K562 (cell line): Measurements from ENCODE around the gene PTTG1IP. TPM values are rescaled to one million over a fixed set of nuclear protein-coding genes. Genes with fewer than 3 reads are reported as not detected.

ENCODE experiments used
- ATAC-seq: fragments of 200-7000 bp; cut with Tn5 transposase; 3 replicates; pipeline ENCODE4 v1.9.1; 2020; ENCODE audit warnings: moderate library complexity
- BruUV-seq: library from RNA; stranded (reverse); fragments of 400-500 nt; replicated peaks from 2 replicates; lab custom pipeline; 2021; lab: Mats Ljungman, UMichigan
- CTCF ChIA-PET: fragments of 300-600 bp; formaldehyde crosslinking; extraction: SDS; loops from one replicate; lab custom pipeline; 2021; ENCODE audit warnings: low intra/inter-chr PET ratio; lab: Yijun Ruan, JAX
- POLR2A ChIA-PET: fragments of 300-600, 350-650 bp; sonication (Branson Sonifier 250); formaldehyde crosslinking; extraction: SDS; loops from one replicate; lab custom pipeline; 2021; ENCODE audit warnings: antibody characterized with exemption, inconsistent platforms; lab: Yijun Ruan, JAX
- DNase-seq, 4 experiments: peaks; one replicate each; pipeline versions ENCODE4 v3.0.0 to v3.0.0-alpha.2; 2011 to 2018; ENCODE audit warnings: low spot score in 3 of 4, mixed read lengths in 3 of 4; ENCODE audit errors: extremely low read depth in 1 of 4
- FAIRE-seq: peaks from 2 replicates; lab custom pipeline; 2011; peaks lifted over from hg19 to GRCh38; lab: Jason Lieb, UNC
- H2AFZ ChIP-seq: 2 replicates; pipeline ENCODE4 v1.6.0; 2011; ENCODE audit warnings: low read depth, low read length, control low read depth, inconsistent platforms
- H3K27ac ChIP-seq: fragments of 200-600 bp; 3 replicates; pipeline ENCODE4 v1.8.0; 2011; ENCODE audit warnings: low read depth, mild to moderate bottlenecking, control low read depth, inconsistent platforms, low read length, moderate library complexity, mixed read lengths; ENCODE audit errors: extremely low read depth
- H3K27me3 ChIP-seq, 2 experiments: fragments of 300-600 bp in 1 of 2; 2 replicates in 1 of 2; 3 replicates in 1 of 2; pipeline versions ENCODE4 v1.6.0 to v1.8.0; 2011; ENCODE audit warnings: inconsistent platforms in 2 of 2, low read length in 2 of 2, mild to moderate bottlenecking in 1 of 2, mixed read lengths in 1 of 2, moderate library complexity in 1 of 2; ENCODE audit not compliant: control insufficient read depth in 2 of 2, insufficient read depth in 2 of 2
- H3K36me3 ChIP-seq: fragments of 300-600 bp; 3 replicates; pipeline ENCODE4 v1.8.0; 2011; ENCODE audit warnings: mild to moderate bottlenecking, low read length, inconsistent platforms; ENCODE audit not compliant: control insufficient read depth, insufficient read depth
- H3K4me1 ChIP-seq, 2 experiments: fragments of 200-600 bp in 1 of 2; replicated peaks in 1 of 2; 2 replicates in 1 of 2; 3 replicates in 1 of 2; pipeline versions ENCODE4 v1.5.1 to v1.8.0; 2011; ENCODE audit warnings: inconsistent platforms in 2 of 2, low read length in 2 of 2, mild to moderate bottlenecking in 1 of 2, mixed read lengths in 1 of 2, moderate library complexity in 1 of 2; ENCODE audit not compliant: control insufficient read depth in 2 of 2, insufficient read depth in 2 of 2
- H3K4me2 ChIP-seq: 2 replicates; pipeline ENCODE4 v1.6.1; 2011; ENCODE audit warnings: low read length, control low read depth, inconsistent platforms, mixed read lengths; ENCODE audit not compliant: insufficient read depth
- H3K4me3 ChIP-seq: fragments of 200-600 bp; sonication (generic), shearing (Covaris generic); 2 replicates; pipeline ENCODE4 v1.5.1; 2016; ENCODE audit warnings: control low read depth, inconsistent platforms
- H3K79me2 ChIP-seq: fragments of 200-600 bp; 3 replicates; pipeline ENCODE4 v1.8.0; 2011; ENCODE audit warnings: low read length, inconsistent platforms; ENCODE audit not compliant: control insufficient read depth, insufficient read depth
- H3K9ac ChIP-seq, 2 experiments: 2 replicates each; pipeline versions ENCODE4 v1.6.0 to v1.6.1; 2011; ENCODE audit warnings: low read depth in 2 of 2, low read length in 2 of 2, control low read depth in 1 of 2, inconsistent platforms in 1 of 2, mild to moderate bottlenecking in 1 of 2, mixed read lengths in 1 of 2; ENCODE audit not compliant: insufficient read depth in 1 of 2
- H3K9me1 ChIP-seq: one replicate; pipeline ENCODE4 v1.6.0; 2011; ENCODE audit warnings: inconsistent platforms, mild to moderate bottlenecking, low read length, moderate library complexity; ENCODE audit not compliant: control insufficient read depth, insufficient read depth
- H3K9me3 ChIP-seq: replicated peaks from 2 replicates; pipeline ENCODE4 v1.5.1; 2011; ENCODE audit warnings: low read depth, low read length, inconsistent platforms; ENCODE audit not compliant: control insufficient read depth, insufficient read depth
- H4K20me1 ChIP-seq: replicated peaks from 2 replicates; pipeline ENCODE4 v1.6.1; 2011; ENCODE audit warnings: low read length, inconsistent platforms, mixed read lengths; ENCODE audit not compliant: control insufficient read depth, insufficient read depth
- BHLHE40 ChIP-seq: IDR thresholded peaks from 2 replicates; pipeline ENCODE4 v1.6.1; 2011; ENCODE audit warnings: low read length, improper control_type of control experiment
- CBX3 ChIP-seq, 2 experiments: IDR thresholded peaks; 1 replicate in 1 of 2; 2 replicates in 1 of 2; pipeline ENCODE4 v1.6.1; 2012; ENCODE audit warnings: inconsistent platforms in 2 of 2, low read length in 2 of 2, borderline replicate concordance in 1 of 2, control low read depth in 1 of 2
- CGGBP1 ChIP-seq: fragments of 250-450 bp; sonication (Bioruptor Pico); IDR thresholded peaks from 2 replicates; pipeline ENCODE4 v1.9.0; 2021; ENCODE audit warnings: mild to moderate bottlenecking
- DACH1 ChIP-seq: fragments of 450-650 bp; IDR thresholded peaks from 2 replicates; pipeline ENCODE4 v1.6.1; 2018; ENCODE audit not compliant: partially characterized antibody
- FIP1L1 ChIP-seq: fragments of 200-400 bp; formaldehyde crosslinking; IDR thresholded peaks from 2 replicates; pipeline ENCODE4 v1.6.1; 2018; ENCODE audit warnings: mild to moderate bottlenecking, low read depth, low read length; ENCODE audit not compliant: poor library complexity, severe bottlenecking
- FOXJ2 ChIP-seq: fragments of 200-800 bp; sonication (Bioruptor generic); IDR thresholded peaks from 2 replicates; pipeline ENCODE4 v1.6.1; 2016; ENCODE audit warnings: missing genetic modification characterization, missing compliant biosample characterization
- MYC ChIP-seq, 2 experiments: fragments of 250-450 bp in 1 of 2; sonication (Bioruptor Pico) in 1 of 2; IDR thresholded peaks; 2 replicates each; pipeline versions ENCODE4 v1.5.1 to v1.6.1; 2012 to 2021; ENCODE audit warnings: low read depth in 2 of 2, borderline replicate concordance in 1 of 2, improper control_type of control experiment in 1 of 2, low read length in 1 of 2, mild to moderate bottlenecking in 1 of 2, moderate library complexity in 1 of 2
- NRF1 ChIP-seq, 2 experiments: fragments of 450-650 bp; IDR thresholded peaks in 1 of 2; conservative IDR thresholded peaks in 1 of 2; 2 replicates each; pipeline ENCODE4 v1.6.1; 2014; ENCODE audit warnings: mild to moderate bottlenecking in 2 of 2
- PRPF4 ChIP-seq: fragments of 200-400 bp; formaldehyde crosslinking; IDR thresholded peaks from one replicate; pipeline ENCODE4 v1.6.1; 2017; ENCODE audit warnings: low read length, low read depth, mild to moderate bottlenecking; ENCODE audit not compliant: insufficient read depth, poor library complexity, severe bottlenecking
- SREBF2 ChIP-seq: sonication (generic); formaldehyde crosslinking; IDR thresholded peaks from 2 replicates; pipeline ENCODE4 v1.4.0; 2020; ENCODE audit warnings: mild to moderate bottlenecking, missing genetic modification reagents
- TCFL5 ChIP-seq: fragments of 250-450 bp; sonication (Bioruptor Pico); conservative IDR thresholded peaks from 2 replicates; pipeline ENCODE4 v1.6.1; 2021; ENCODE audit warnings: mild to moderate bottlenecking, moderate library complexity, matching md5 sums
- ZNF511 ChIP-seq: sonication (generic); formaldehyde crosslinking; IDR thresholded peaks from 2 replicates; pipeline ENCODE4 v1.8.0; 2022; ENCODE audit warnings: mild to moderate bottlenecking, missing genetic modification reagents
- WGBS: fragments of 100-300 bp; shearing (Covaris generic); methylation state at CpG from one replicate; pipeline ENCODE4 v1.1.6; 2016; ENCODE audit warnings: low coverage, mixed read lengths; ENCODE audit not compliant: insufficient coverage; ENCODE audit errors: missing lambda C conversion rate; 5-methylcytosine and 5-hydroxymethylcytosine counted together
- in situ Hi-C: fragments of 300-500 bp; cut with MboI; formaldehyde crosslinking; loops from 4 replicates; pipeline ENCODE4 v1.15.0; 2018; ENCODE audit warnings: inconsistent platforms, mixed read lengths
- intact Hi-C: fragments of 100-400 bp; cut with micrococcal nuclease; formaldehyde crosslinking; loops from 2 replicates; pipeline ENCODE4 v1.14.2; 2022
- polyA plus RNA-seq, 8 experiments: library from polyadenylated mRNA; depleted of rRNA in 4 of 8; stranded (reverse) in 5 of 8; unstranded in 3 of 8; fragments of >200 nt; fragmentation: Nextera tagmentation in 2 of 8; fragmentation: Illumina TruSeq in 1 of 8; extraction: Ambion mirVana in 2 of 8; extraction: Trizol in 1 of 8; gene quantifications; 2 replicates each; pipeline versions ENCODE4 v1.2.1 to v1.2.3, GENCODE V29; 2011 to 2014; ENCODE audit warnings: inconsistent platforms in 1 of 8, missing spikeins in 1 of 8
- total RNA-seq, 7 experiments: library from RNA; depleted of rRNA in 6 of 7; stranded (reverse); fragments of >200 nt in 6 of 7; fragmentation: Illumina TruSeq in 2 of 7; extraction: Trizol in 2 of 7; gene quantifications; 2 replicates each; pipeline versions ENCODE4 v1.2.1 to v1.2.3, GENCODE V29; 2011 to 2021; ENCODE audit warnings: low replicate concordance in 1 of 7
- TF ChIP-seq, protein P1 (sequence below): sonication (generic); formaldehyde crosslinking; IDR thresholded peaks from 2 replicates; pipeline ENCODE4 v1.9.0; 2022; ENCODE audit warnings: mild to moderate bottlenecking, missing genetic modification reagents
- TF ChIP-seq, protein P2 (sequence below): fragments of 250-450 bp; sonication (Bioruptor Pico); IDR thresholded peaks from 2 replicates; pipeline ENCODE4 v1.5.0; 2020; ENCODE audit warnings: mild to moderate bottlenecking
- TF ChIP-seq, protein P3 (sequence below), 2 experiments: IDR thresholded peaks; 2 replicates each; pipeline ENCODE4 v1.6.1; 2011; ENCODE audit warnings: borderline replicate concordance in 1 of 2, control low read depth in 1 of 2, low read depth in 1 of 2, low read length in 1 of 2, mild to moderate bottlenecking in 1 of 2, mixed read lengths in 1 of 2, moderate library complexity in 1 of 2; ENCODE audit not compliant: insufficient read depth in 1 of 2, insufficient read length in 1 of 2, poor library complexity in 1 of 2, severe bottlenecking in 1 of 2; ENCODE audit errors: extremely low read depth in 1 of 2

Gene PTTG1IP
- total and polyA plus RNA-seq, 9 of the 15 experiments (the other 6 are each of a cell fraction or from before 2014, with no cell fraction given), result 5.0 to 99.3 (median 82.4) TPM

DNA sequence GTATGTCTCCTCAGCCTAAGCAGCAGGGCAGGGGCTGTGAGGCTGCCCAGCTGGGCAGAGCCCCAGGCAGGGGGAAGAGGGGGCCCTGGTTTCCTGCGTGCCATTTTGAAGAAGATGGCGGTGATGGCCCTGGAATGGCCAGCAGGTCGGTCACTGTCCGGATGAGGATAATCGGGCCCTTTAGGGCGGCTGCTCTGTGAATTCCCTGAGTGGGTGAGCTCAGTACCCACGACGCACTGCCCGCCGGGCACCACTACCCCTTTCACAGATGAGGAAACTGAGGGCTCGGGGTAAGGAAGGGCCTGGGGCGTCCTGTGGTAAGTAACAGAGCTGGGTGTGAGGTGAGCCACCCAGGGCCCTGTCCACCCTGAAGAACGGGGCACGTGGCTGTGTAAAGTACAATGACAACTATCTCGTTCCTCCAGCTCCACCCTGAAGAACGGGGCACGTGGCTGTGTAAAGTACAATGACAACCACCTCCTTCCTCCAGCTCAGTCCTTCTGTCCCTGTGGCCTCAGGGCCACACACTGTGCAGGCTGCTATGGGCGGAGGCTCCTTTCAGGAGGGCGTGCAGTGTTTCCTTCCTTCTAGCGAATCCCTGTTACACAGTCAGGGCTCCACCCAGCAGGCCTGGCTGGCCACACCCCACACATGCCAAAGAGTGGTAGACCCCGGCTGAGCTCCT, 24.0 kb upstream of the PTTG1IP start:
- in situ Hi-C loops (no loop called here), intact Hi-C loops (no loop called here)
- Histone ChIP-seq H3K27me3 (peaks cover 37 to 81% of the 10 kb centered on the region in 2 experiments), H3K4me2 (peak overlapping the region; percentile 17; the same call in 1 of the 2 replicates), H3K9me1 (no peaks in the 10 kb centered on the region), H3K4me3 (no peak overlapping the region), H3K79me2 (no peaks in the 10 kb centered on the region), H4K20me1 (peaks cover 17% of the 10 kb centered on the region; the same call in 1 of the 2 replicates), H3K36me3 (no peaks in the 10 kb centered on the region; the same call in 2 of the 3 replicates), H3K9ac (0 out of 4 replicates have a peak overlapping the region, but pooled peaks of 1 of the 2 experiments have one; percentile 43), H3K9me3 (peaks cover 9% of the 10 kb centered on the region), H2AFZ (peak overlapping the region; percentile 34), H3K27ac (no peak overlapping the region), H3K4me1 (peaks cover 6 to 64% of the 10 kb centered on the region in 2 experiments)
- WGBS, result 34% methylated on average over 21 of the region's 21 CpGs
- CTCF ChIA-PET, result no interaction called here
- BruUV-seq, result no TSS peak
- DNase-seq, result peak; percentile 50 to 68 (median 53)
- FAIRE-seq, result peak; percentile 87
- POLR2A ChIA-PET, result interaction anchor here (0.6 to 1.5 kb wide), 6 partner anchors 10 to 340 kb away, joined by 3 to 4 read pairs (median 3); no protein-coding TSS in a partner anchor
- peak; percentile 88 for ATAC-seq
- peak; percentile 73 for TF ChIP-seq BHLHE40
- TF ChIP-seq, protein P1, sequence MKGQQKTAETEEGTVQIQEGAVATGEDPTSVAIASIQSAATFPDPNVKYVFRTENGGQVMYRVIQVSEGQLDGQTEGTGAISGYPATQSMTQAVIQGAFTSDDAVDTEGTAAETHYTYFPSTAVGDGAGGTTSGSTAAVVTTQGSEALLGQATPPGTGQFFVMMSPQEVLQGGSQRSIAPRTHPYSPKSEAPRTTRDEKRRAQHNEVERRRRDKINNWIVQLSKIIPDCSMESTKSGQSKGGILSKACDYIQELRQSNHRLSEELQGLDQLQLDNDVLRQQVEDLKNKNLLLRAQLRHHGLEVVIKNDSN, result peak; percentile 79
- TF ChIP-seq CGGBP1, result no peak
- no peak for TF ChIP-seq SREBF2
- TF ChIP-seq NRF1 (conservative IDR thresholded peaks at IDR 0.05 in 1 of 2, IDR thresholded peaks at IDR 0.05 in 1 of 2), result peak; percentile 20 to 22; a peak in 1 of 4 replicates
- TF ChIP-seq FIP1L1, result no peak
- peak; percentile 37 for TF ChIP-seq MYC (IDR thresholded peaks at IDR 0.05; ENCODE audit: low read depth, low read length)
- no peak for TF ChIP-seq MYC (CRISPR knock-in tag; IDR thresholded peaks at IDR 0.05; ENCODE audit: borderline replicate concordance, low read depth)
- TF ChIP-seq PRPF4, result no peak
- TF ChIP-seq TCFL5 (CRISPR knock-in tag), result no peak
- TF ChIP-seq ZNF511 (CRISPR knock-in tag), result 0 out of 2 replicates have a peak, but pooled peaks have one; percentile 19
- TF ChIP-seq DACH1, result no peak
- TF ChIP-seq, protein P2, sequence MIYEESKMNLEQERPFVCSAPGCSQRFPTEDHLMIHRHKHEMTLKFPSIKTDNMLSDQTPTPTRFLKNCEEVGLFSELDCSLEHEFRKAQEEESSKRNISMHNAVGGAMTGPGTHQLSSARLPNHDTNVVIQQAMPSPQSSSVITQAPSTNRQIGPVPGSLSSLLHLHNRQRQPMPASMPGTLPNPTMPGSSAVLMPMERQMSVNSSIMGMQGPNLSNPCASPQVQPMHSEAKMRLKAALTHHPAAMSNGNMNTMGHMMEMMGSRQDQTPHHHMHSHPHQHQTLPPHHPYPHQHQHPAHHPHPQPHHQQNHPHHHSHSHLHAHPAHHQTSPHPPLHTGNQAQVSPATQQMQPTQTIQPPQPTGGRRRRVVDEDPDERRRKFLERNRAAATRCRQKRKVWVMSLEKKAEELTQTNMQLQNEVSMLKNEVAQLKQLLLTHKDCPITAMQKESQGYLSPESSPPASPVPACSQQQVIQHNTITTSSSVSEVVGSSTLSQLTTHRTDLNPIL (CRISPR knock-in tag), result no peak
- TF ChIP-seq CBX3 (IDR thresholded peaks at IDR 0.05; ENCODE audit: borderline replicate concordance in 1 of 2, low read length in 2 of 2), result no peak
- TF ChIP-seq, protein P3, sequence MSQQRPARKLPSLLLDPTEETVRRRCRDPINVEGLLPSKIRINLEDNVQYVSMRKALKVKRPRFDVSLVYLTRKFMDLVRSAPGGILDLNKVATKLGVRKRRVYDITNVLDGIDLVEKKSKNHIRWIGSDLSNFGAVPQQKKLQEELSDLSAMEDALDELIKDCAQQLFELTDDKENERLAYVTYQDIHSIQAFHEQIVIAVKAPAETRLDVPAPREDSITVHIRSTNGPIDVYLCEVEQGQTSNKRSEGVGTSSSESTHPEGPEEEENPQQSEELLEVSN (IDR thresholded peaks at IDR 0.05; ENCODE audit: borderline replicate concordance in 1 of 2, extremely low read depth in 1 of 2, insufficient read depth in 1 of 2, insufficient read length in 1 of 2, low read depth in 1 of 2, low read length in 1 of 2, poor library complexity in 1 of 2, severe bottlenecking in 1 of 2), result peak in 1 of 2 experiments; percentile 58
- TF ChIP-seq FOXJ2 (tag), result no peak
